ENCODE data around the gene MFAP2.

- TF ChIP-seq POLR2A (IDR thresholded peaks at IDR 0.05; ENCODE audit: low read length) (no peak), GATA1 (IDR thresholded peaks at IDR 0.05; ENCODE audit: low read depth, low read length) (no peak)
Observed at GRCh38 chr1:16982902-16983301, 2.5 kb upstream of the MFAP2 start.

Measured in erythroblast (primary cell).